ENCODE results near the gene ANXA6.

Gene ANXA6

GRCh38 chr5:151093476-151093889 is 64.1 kb downstream of the ANXA6 start:
- peak; percentile 69 for ATAC-seq
- TF ChIP-seq, protein P1, sequence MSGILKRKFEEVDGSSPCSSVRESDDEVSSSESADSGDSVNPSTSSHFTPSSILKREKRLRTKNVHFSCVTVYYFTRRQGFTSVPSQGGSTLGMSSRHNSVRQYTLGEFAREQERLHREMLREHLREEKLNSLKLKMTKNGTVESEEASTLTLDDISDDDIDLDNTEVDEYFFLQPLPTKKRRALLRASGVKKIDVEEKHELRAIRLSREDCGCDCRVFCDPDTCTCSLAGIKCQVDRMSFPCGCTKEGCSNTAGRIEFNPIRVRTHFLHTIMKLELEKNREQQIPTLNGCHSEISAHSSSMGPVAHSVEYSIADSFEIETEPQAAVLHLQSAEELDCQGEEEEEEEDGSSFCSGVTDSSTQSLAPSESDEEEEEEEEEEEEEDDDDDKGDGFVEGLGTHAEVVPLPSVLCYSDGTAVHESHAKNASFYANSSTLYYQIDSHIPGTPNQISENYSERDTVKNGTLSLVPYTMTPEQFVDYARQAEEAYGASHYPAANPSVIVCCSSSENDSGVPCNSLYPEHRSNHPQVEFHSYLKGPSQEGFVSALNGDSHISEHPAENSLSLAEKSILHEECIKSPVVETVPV (CRISPR knock-in tag; IDR thresholded peaks at IDR 0.05) = no peak
- TF ChIP-seq PATZ1 (CRISPR knock-in tag; IDR thresholded peaks at IDR 0.05; ENCODE audit: borderline replicate concordance) (no peak), SNAI2 (CRISPR knock-in tag; IDR thresholded peaks at IDR 0.05) (no peak), BACH2 (CRISPR knock-in tag; IDR thresholded peaks at IDR 0.05; ENCODE audit: borderline replicate concordance) (no peak), ARNTL (CRISPR knock-in tag; IDR thresholded peaks at IDR 0.05; ENCODE audit: borderline replicate concordance, low read depth) (no peak), TCF4 (CRISPR knock-in tag; IDR thresholded peaks at IDR 0.05; ENCODE audit: borderline replicate concordance) (no peak), ZNF565 (CRISPR knock-in tag; conservative IDR thresholded peaks at IDR 0.05; ENCODE audit: low read depth) (no peak)

- peak; percentile 39 for ATAC-seq
Observed at GRCh38 chr5:151092762-151093161, 64.8 kb downstream of the ANXA6 start.

More at GRCh38 chr5:151092762-151093161, 64.8 kb downstream of the ANXA6 start:
- TF ChIP-seq SNAI2 (CRISPR knock-in tag; IDR thresholded peaks at IDR 0.05) = no peak
- TF ChIP-seq ISL1 (CRISPR knock-in tag; IDR thresholded peaks at IDR 0.05) = no peak
- no peak for TF ChIP-seq PPARA (CRISPR knock-in tag; IDR thresholded peaks at IDR 0.05; ENCODE audit: borderline replicate concordance)
- TF ChIP-seq ZNF8 (CRISPR knock-in tag; IDR thresholded peaks at IDR 0.05) = no peak
- TF ChIP-seq BACH2 (CRISPR knock-in tag; IDR thresholded peaks at IDR 0.05; ENCODE audit: borderline replicate concordance) = no peak
- no peak for TF ChIP-seq ZC3H10 (CRISPR knock-in tag; IDR thresholded peaks at IDR 0.05)
- no peak for TF ChIP-seq CSDC2 (CRISPR knock-in tag; IDR thresholded peaks at IDR 0.05)
- TF ChIP-seq POU6F1 (CRISPR knock-in tag; IDR thresholded peaks at IDR 0.05; ENCODE audit: borderline replicate concordance, low read depth) = no peak
- no peak for TF ChIP-seq TCF4 (CRISPR knock-in tag; IDR thresholded peaks at IDR 0.05; ENCODE audit: borderline replicate concordance)
- no peak for TF ChIP-seq ARNTL (CRISPR knock-in tag; IDR thresholded peaks at IDR 0.05; ENCODE audit: borderline replicate concordance, low read depth)
- TF ChIP-seq RARB (CRISPR knock-in tag; IDR thresholded peaks at IDR 0.05) = no peak
- TF ChIP-seq, protein P2, sequence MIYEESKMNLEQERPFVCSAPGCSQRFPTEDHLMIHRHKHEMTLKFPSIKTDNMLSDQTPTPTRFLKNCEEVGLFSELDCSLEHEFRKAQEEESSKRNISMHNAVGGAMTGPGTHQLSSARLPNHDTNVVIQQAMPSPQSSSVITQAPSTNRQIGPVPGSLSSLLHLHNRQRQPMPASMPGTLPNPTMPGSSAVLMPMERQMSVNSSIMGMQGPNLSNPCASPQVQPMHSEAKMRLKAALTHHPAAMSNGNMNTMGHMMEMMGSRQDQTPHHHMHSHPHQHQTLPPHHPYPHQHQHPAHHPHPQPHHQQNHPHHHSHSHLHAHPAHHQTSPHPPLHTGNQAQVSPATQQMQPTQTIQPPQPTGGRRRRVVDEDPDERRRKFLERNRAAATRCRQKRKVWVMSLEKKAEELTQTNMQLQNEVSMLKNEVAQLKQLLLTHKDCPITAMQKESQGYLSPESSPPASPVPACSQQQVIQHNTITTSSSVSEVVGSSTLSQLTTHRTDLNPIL (CRISPR knock-in tag; IDR thresholded peaks at IDR 0.05; ENCODE audit: low read depth) = no peak
- TF ChIP-seq OSR1 (CRISPR knock-in tag; IDR thresholded peaks at IDR 0.05) = no peak
- TF ChIP-seq TSHZ2 (CRISPR knock-in tag; IDR thresholded peaks at IDR 0.05) = no peak
- no peak for TF ChIP-seq ZFP3 (CRISPR knock-in tag; IDR thresholded peaks at IDR 0.05)
- no peak for TF ChIP-seq TOX (CRISPR knock-in tag; IDR thresholded peaks at IDR 0.05; ENCODE audit: borderline replicate concordance)
- no peak for TF ChIP-seq ZNF70 (CRISPR knock-in tag; IDR thresholded peaks at IDR 0.05)
- no peak for TF ChIP-seq ESRRG (CRISPR knock-in tag; IDR thresholded peaks at IDR 0.05)
- TF ChIP-seq GLIS3 (CRISPR knock-in tag; IDR thresholded peaks at IDR 0.05) = no peak

Measured in SK-N-SH treated with all-trans-retinoic acid at 6 μM for 48 hours (cell line).